Neural cell (in vitro differentiated cells): Measurements from ENCODE around the gene GRIK2.

Experiments used
- CTCF ChIP-seq: fragments of 450-650 bp; IDR thresholded peaks from 2 replicates; pipeline ENCODE4 v1.5.1; 2014; ENCODE audit warnings: antibody characterized with exemption, mild to moderate bottlenecking, moderate library complexity; ENCODE audit not compliant: poor library complexity, severe bottlenecking
- EP300 ChIP-seq: fragments of 450-650 bp; conservative IDR thresholded peaks from 2 replicates; pipeline ENCODE4 v1.6.1; 2014; ENCODE audit warnings: antibody characterized with exemption, mild to moderate bottlenecking, moderate library complexity; ENCODE audit not compliant: poor library complexity, severe bottlenecking
- POLR2AphosphoS5 ChIP-seq: IDR thresholded peaks from 2 replicates; pipeline ENCODE4 v1.6.1; 2012

- TF ChIP-seq EP300 (no peak), CTCF (no peak), POLR2AphosphoS5 (no peak)
These were observed 28.7 kb downstream of the GRIK2 start for GRCh38 chr6:101422251-101422650.
